SU-DHL-6 (cell line): ENCODE data around the gene PFN1.

Source experiments
- CTCF ChIP-seq: fragments of 200-600 bp; sonication (generic); IDR thresholded peaks from one replicate; pipeline ENCODE4 v1.5.1; 2017; ENCODE audit warnings: antibody characterized with exemption, mild to moderate bottlenecking, low read length, moderate library complexity; ENCODE audit not compliant: insufficient read depth, poor library complexity, severe bottlenecking
- EZH2phosphoT487 ChIP-seq: fragments of 200-600 bp; sonication (generic), shearing (Covaris generic); conservative IDR thresholded peaks from 2 replicates; pipeline ENCODE4 v1.6.1; 2018; ENCODE audit warnings: mild to moderate bottlenecking, antibody characterized with exemption, low read length, moderate library complexity, mixed read lengths

GRCh38 chr17:4913994-4914393 is 34.3 kb downstream of the PFN1 start:
- no peak for TF ChIP-seq CTCF
- TF ChIP-seq EZH2phosphoT487, result no peak
